ENCODE measurements around the gene ABHD1. TPM values are rescaled to one million over a fixed set of nuclear protein-coding genes. Genes with fewer than 3 reads are reported as not detected.
A peak's percentile ranks its signal among the peaks of the same experiment; 100 is the strongest.
"Not testable (repeated sequence)": the region's sequence is repeated elsewhere in the genome, so short reads cannot be mapped to it uniquely, and the experiment has no call there.

ABHD1 gene
- total RNA-seq, 4 donors from 2014 or later = 1.2 TPM; not detected in 3

- Histone ChIP-seq H3K9me3 (no peaks in the 10 kb centered on the region), H3K36me3 (no peaks in the 10 kb centered on the region), H3K27ac (no peak overlapping the region), H3K4me1 (no peaks in the 10 kb centered on the region), H3K4me3 (no peak overlapping the region), H3K27me3 (no peaks in the 10 kb centered on the region)
- intact Hi-C loops (cut with DNase I; ENCODE audit: low total_unique reads) = no loop called here
- DNase-seq = no peak
- no peak for TF ChIP-seq POLR2A (IDR thresholded peaks at IDR 0.05)
- no peak for TF ChIP-seq CTCF (IDR thresholded peaks at IDR 0.05)
Observed at GRCh38 chr2:27164960-27165763, 41.5 kb downstream of the ABHD1 start.

- H3K27me3 ChIP-seq = no peaks in the 10 kb centered on the region
- H3K27ac ChIP-seq = peak overlapping the region in 1 of 2 donors; percentile 34
- DNase-seq = no peak
- H3K36me3 ChIP-seq = no peaks in the 10 kb centered on the region
- H3K4me1 ChIP-seq = no peaks in the 10 kb centered on the region
- no peaks in the 10 kb centered on the region for H3K9me3 ChIP-seq
- no peak overlapping the region for H3K4me3 ChIP-seq
- TF ChIP-seq POLR2A (IDR thresholded peaks at IDR 0.05) (no peak), CTCF (IDR thresholded peaks at IDR 0.05) (no peak)
- intact Hi-C loops (cut with DNase I; ENCODE audit: low total_unique reads) = no loop called here
Observed at GRCh38 chr2:27170581-27171337, 47.1 kb downstream of the ABHD1 start.

- no peaks in the 10 kb centered on the region for H3K9me3 ChIP-seq
- intact Hi-C loops (cut with DNase I; ENCODE audit: low total_unique reads) = no loop called here
- no peaks in the 10 kb centered on the region for H3K4me1 ChIP-seq
- H3K36me3 ChIP-seq = no peaks in the 10 kb centered on the region
- H3K4me3 ChIP-seq = no peak overlapping the region
- TF ChIP-seq POLR2A (IDR thresholded peaks at IDR 0.05) = no peak
- no peak for TF ChIP-seq CTCF (IDR thresholded peaks at IDR 0.05)
- no peaks in the 10 kb centered on the region for H3K27me3 ChIP-seq
- no peak overlapping the region for H3K27ac ChIP-seq
- no peak for DNase-seq
Observed at GRCh38 chr2:27171351-27171848, 47.8 kb downstream of the ABHD1 start.

GRCh38 chr2:27174638-27175037 is 51.0 kb downstream of the ABHD1 start:
- DNase-seq = no peak
- no peak overlapping the region for H3K27ac ChIP-seq
- H3K36me3 ChIP-seq = no peaks in the 10 kb centered on the region
- H3K27me3 ChIP-seq = no peaks in the 10 kb centered on the region
- H3K4me3 ChIP-seq = no peak overlapping the region
- TF ChIP-seq CTCF (IDR thresholded peaks at IDR 0.05) = no peak
- no peak for TF ChIP-seq POLR2A (IDR thresholded peaks at IDR 0.05)
- H3K4me1 ChIP-seq = no peaks in the 10 kb centered on the region
- H3K9me3 ChIP-seq = no peaks in the 10 kb centered on the region
- intact Hi-C loops (cut with DNase I; ENCODE audit: low total_unique reads) = no loop called here

- intact Hi-C loops (cut with DNase I; ENCODE audit: low total_unique reads) = no loop called here
- H3K36me3 ChIP-seq = no peaks in the 10 kb centered on the region
- TF ChIP-seq CTCF (IDR thresholded peaks at IDR 0.05) (no peak), POLR2A (IDR thresholded peaks at IDR 0.05) (no peak)
- no peak overlapping the region for H3K4me3 ChIP-seq
- H3K27me3 ChIP-seq = no peaks in the 10 kb centered on the region
- H3K9me3 ChIP-seq = no peaks in the 10 kb centered on the region
- no peak overlapping the region for H3K27ac ChIP-seq
- no peaks in the 10 kb centered on the region for H3K4me1 ChIP-seq
- no peak for DNase-seq
Observed at GRCh38 chr2:27175330-27175729, 51.7 kb downstream of the ABHD1 start.

- H3K36me3 ChIP-seq; intact Hi-C loops (cut with DNase I; ENCODE audit: low total_unique reads); H3K4me3 ChIP-seq; H3K27me3 ChIP-seq; H3K27ac ChIP-seq; H3K4me1 ChIP-seq; DNase-seq; H3K9me3 ChIP-seq: not testable (repeated sequence)
Observed at GRCh38 chr2:27175781-27176180, 52.2 kb downstream of the ABHD1 start.
